Stomach smooth muscle (tissue), 2 donors: ENCODE results near the gene MORC1.
"Not testable (repeated sequence)": the region's sequence is repeated elsewhere in the genome, so short reads cannot be mapped to it uniquely, and the experiment has no call there.

Experiments
- H3K27ac ChIP-seq: one replicate; pipeline ENCODE4 v1.7.0; 2013; ENCODE audit warnings: mild to moderate bottlenecking, low read length, inconsistent platforms
- H3K27me3 ChIP-seq, 2 donors: one replicate each; pipeline ENCODE4 v1.7.0; 2013; ENCODE audit warnings: low read length in 2 of 2; ENCODE audit not compliant: insufficient read depth in 2 of 2, control insufficient read depth in 1 of 2
- H3K36me3 ChIP-seq, 2 donors: one replicate each; pipeline ENCODE4 v1.7.0; 2013; ENCODE audit warnings: low read length in 2 of 2; ENCODE audit not compliant: control insufficient read depth in 2 of 2, insufficient read depth in 2 of 2
- H3K4me1 ChIP-seq: one replicate; pipeline ENCODE4 v1.7.0; 2013; ENCODE audit warnings: low read length; ENCODE audit not compliant: control insufficient read depth, insufficient read depth
- H3K4me3 ChIP-seq, 2 donors: one replicate each; pipeline ENCODE4 v1.7.0; 2013; ENCODE audit warnings: low read length in 2 of 2
- H3K9ac ChIP-seq, 2 donors: one replicate each; pipeline ENCODE4 v1.7.0; 2013; ENCODE audit warnings: low read length in 2 of 2, mild to moderate bottlenecking in 1 of 2
- H3K9me3 ChIP-seq, 2 donors: one replicate each; pipeline ENCODE4 v1.7.0; 2013; ENCODE audit warnings: low read length in 2 of 2; ENCODE audit not compliant: control insufficient read depth in 2 of 2
- donor health status: healthy.
- donor health status: Pancreatic carcinoma.

The MORC1 gene

GRCh38 chr3:109112946-109113760 is 4.8 kb downstream of the MORC1 start:
- H3K4me1 ChIP-seq = no peaks in the 10 kb centered on the region
- no peaks in the 10 kb centered on the region for H3K36me3 ChIP-seq
- H3K4me3 ChIP-seq = no peak overlapping the region
- H3K9ac ChIP-seq = no peak overlapping the region
- no peaks in the 10 kb centered on the region for H3K9me3 ChIP-seq
- no peaks in the 10 kb centered on the region for H3K27me3 ChIP-seq
- no peak overlapping the region for H3K27ac ChIP-seq

- Histone ChIP-seq H3K27ac (no peak overlapping the region), H3K4me1 (no peaks in the 10 kb centered on the region), H3K36me3 (no peaks in the 10 kb centered on the region), H3K9ac (no peak overlapping the region), H3K9me3 (no peaks in the 10 kb centered on the region), H3K4me3 (no peak overlapping the region), H3K27me3 (no peaks in the 10 kb centered on the region)
These were observed 8.4 kb downstream of the MORC1 start for GRCh38 chr3:109109574-109109973.

- H3K27me3 ChIP-seq = no peaks in the 10 kb centered on the region
- no peak overlapping the region for H3K27ac ChIP-seq
- no peak overlapping the region for H3K9ac ChIP-seq
- no peaks in the 10 kb centered on the region for H3K4me1 ChIP-seq
- H3K4me3 ChIP-seq = no peak overlapping the region
- H3K36me3 ChIP-seq = no peaks in the 10 kb centered on the region
- H3K9me3 ChIP-seq = no peaks in the 10 kb centered on the region
These were observed 19.8 kb downstream of the MORC1 start for GRCh38 chr3:109098079-109098644.

- Histone ChIP-seq H3K9ac (no peak overlapping the region), H3K4me3 (no peak overlapping the region), H3K27ac (no peak overlapping the region), H3K36me3 (no peaks in the 10 kb centered on the region), H3K27me3 (no peaks in the 10 kb centered on the region), H3K9me3 (no peaks in the 10 kb centered on the region), H3K4me1 (no peaks in the 10 kb centered on the region)
These were observed 22.8 kb downstream of the MORC1 start for GRCh38 chr3:109095166-109095565.

- Histone ChIP-seq H3K27ac (no peak overlapping the region), H3K9me3 (no peaks in the 10 kb centered on the region), H3K4me3 (no peak overlapping the region), H3K36me3 (no peaks in the 10 kb centered on the region), H3K27me3 (no peaks in the 10 kb centered on the region), H3K9ac (no peak overlapping the region), H3K4me1 (no peaks in the 10 kb centered on the region)
These were observed 24.4 kb downstream of the MORC1 start for GRCh38 chr3:109093561-109093960.

- Histone ChIP-seq H3K27ac (no peak overlapping the region), H3K36me3 (no peaks in the 10 kb centered on the region), H3K9me3 (no peaks in the 10 kb centered on the region), H3K4me3 (no peak overlapping the region), H3K9ac (no peak overlapping the region), H3K27me3 (no peaks in the 10 kb centered on the region), H3K4me1 (no peaks in the 10 kb centered on the region)
These were observed 26.1 kb downstream of the MORC1 start for GRCh38 chr3:109091846-109092245.

GRCh38 chr3:109089265-109089664 is 28.7 kb downstream of the MORC1 start:
- no peaks in the 10 kb centered on the region for H3K36me3 ChIP-seq
- no peak overlapping the region for H3K4me3 ChIP-seq
- H3K27ac ChIP-seq = no peak overlapping the region
- H3K27me3 ChIP-seq = no peaks in the 10 kb centered on the region
- no peak overlapping the region for H3K9ac ChIP-seq
- H3K4me1 ChIP-seq = no peaks in the 10 kb centered on the region
- no peaks in the 10 kb centered on the region for H3K9me3 ChIP-seq

- no peaks in the 10 kb centered on the region for H3K9me3 ChIP-seq
- no peak overlapping the region for H3K4me3 ChIP-seq
- H3K27ac ChIP-seq = no peak overlapping the region
- H3K36me3 ChIP-seq = no peaks in the 10 kb centered on the region
- H3K4me1 ChIP-seq = no peaks in the 10 kb centered on the region
- H3K9ac ChIP-seq = no peak overlapping the region
- H3K27me3 ChIP-seq = no peaks in the 10 kb centered on the region
These were observed 36.0 kb downstream of the MORC1 start for GRCh38 chr3:109081746-109082510.

GRCh38 chr3:109080090-109080489 is 37.8 kb downstream of the MORC1 start:
- not testable (repeated sequence) for H3K27me3 ChIP-seq, H3K4me3 ChIP-seq, H3K36me3 ChIP-seq, H3K9me3 ChIP-seq, H3K27ac ChIP-seq, H3K4me1 ChIP-seq, H3K9ac ChIP-seq

GRCh38 chr3:109073116-109073515 is 44.8 kb downstream of the MORC1 start:
- Histone ChIP-seq H3K9me3 (no peaks in the 10 kb centered on the region), H3K4me3 (no peak overlapping the region), H3K36me3 (no peaks in the 10 kb centered on the region), H3K27ac (no peak overlapping the region), H3K9ac (no peak overlapping the region), H3K4me1 (peaks cover 5% of the 10 kb centered on the region), H3K27me3 (no peaks in the 10 kb centered on the region)

GRCh38 chr3:109072194-109072593 is 45.7 kb downstream of the MORC1 start:
- no peaks in the 10 kb centered on the region for H3K9me3 ChIP-seq

More at GRCh38 chr3:109072194-109072593, 45.7 kb downstream of the MORC1 start:
- Histone ChIP-seq H3K4me1 (peaks cover 5% of the 10 kb centered on the region), H3K4me3 (no peak overlapping the region), H3K27me3 (no peaks in the 10 kb centered on the region), H3K9ac (no peak overlapping the region), H3K36me3 (no peaks in the 10 kb centered on the region), H3K27ac (no peak overlapping the region)
